Osteoblast (primary cell): ENCODE data around the gene IRF4. TPM values are rescaled to one million over a fixed set of nuclear protein-coding genes. Genes with fewer than 3 reads are reported as not detected.

Experiments
- DNase-seq: peaks from one replicate; pipeline ENCODE4 v3.0.0; 2011; ENCODE audit warnings: low spot score, mixed read lengths; ENCODE audit not compliant: insufficient read length; ENCODE audit errors: missing footprints
- H2AFZ ChIP-seq: 2 replicates; pipeline ENCODE4 v1.6.0; 2011; ENCODE audit warnings: mild to moderate bottlenecking, low read length
- H3K27ac ChIP-seq: 2 replicates; pipeline ENCODE4 v1.5.1; 2011; ENCODE audit warnings: mild to moderate bottlenecking, low read depth, low read length, moderate library complexity
- H3K27me3 ChIP-seq: 2 replicates; pipeline ENCODE4 v1.6.0; 2012; ENCODE audit warnings: mild to moderate bottlenecking, control low read depth, inconsistent platforms, low read length, moderate library complexity; ENCODE audit not compliant: insufficient read depth
- H3K36me3 ChIP-seq: 2 replicates; pipeline ENCODE4 v1.5.1; 2011; ENCODE audit warnings: mild to moderate bottlenecking, low read length, control low read depth, moderate library complexity; ENCODE audit not compliant: insufficient read depth
- H3K4me1 ChIP-seq: 2 replicates; pipeline ENCODE4 v1.5.1; 2011; ENCODE audit warnings: mild to moderate bottlenecking, low read length, control low read depth, moderate library complexity; ENCODE audit not compliant: insufficient read depth
- H3K4me2 ChIP-seq: 2 replicates; pipeline ENCODE4 v1.6.0; 2011; ENCODE audit warnings: mild to moderate bottlenecking, low read length; ENCODE audit not compliant: insufficient read depth
- H3K4me3 ChIP-seq: fragments of 200-600 bp; sonication (generic); 3 replicates; pipeline ENCODE4 v1.5.1; 2012; ENCODE audit warnings: mild to moderate bottlenecking, low read length, inconsistent platforms; ENCODE audit not compliant: insufficient read depth
- H3K79me2 ChIP-seq: 2 replicates; pipeline ENCODE4 v1.6.0; 2012; ENCODE audit warnings: mild to moderate bottlenecking, low read length, control low read depth, inconsistent platforms; ENCODE audit not compliant: insufficient read depth
- H3K9me3 ChIP-seq: 2 replicates; pipeline ENCODE4 v1.5.1; 2011; ENCODE audit warnings: low read depth, low read length, control low read depth
- H4K20me1 ChIP-seq: 2 replicates; pipeline ENCODE4 v1.6.0; 2012; ENCODE audit warnings: mild to moderate bottlenecking, low read length, control low read depth; ENCODE audit not compliant: insufficient read depth
- total RNA-seq: library from RNA; depleted of rRNA; stranded (reverse); fragments of >200 nt; gene quantifications from 2 replicates; pipeline ENCODE4 v1.2.3, GENCODE V29; 2012
- TF ChIP-seq, protein P1 (sequence below): IDR thresholded peaks from 2 replicates; pipeline ENCODE4 v1.5.1; 2011; ENCODE audit warnings: mild to moderate bottlenecking, low read depth, low read length, moderate library complexity; ENCODE audit errors: extremely low read depth

The IRF4 gene
- total RNA-seq, 1 donor = under 0.01 TPM

DNA sequence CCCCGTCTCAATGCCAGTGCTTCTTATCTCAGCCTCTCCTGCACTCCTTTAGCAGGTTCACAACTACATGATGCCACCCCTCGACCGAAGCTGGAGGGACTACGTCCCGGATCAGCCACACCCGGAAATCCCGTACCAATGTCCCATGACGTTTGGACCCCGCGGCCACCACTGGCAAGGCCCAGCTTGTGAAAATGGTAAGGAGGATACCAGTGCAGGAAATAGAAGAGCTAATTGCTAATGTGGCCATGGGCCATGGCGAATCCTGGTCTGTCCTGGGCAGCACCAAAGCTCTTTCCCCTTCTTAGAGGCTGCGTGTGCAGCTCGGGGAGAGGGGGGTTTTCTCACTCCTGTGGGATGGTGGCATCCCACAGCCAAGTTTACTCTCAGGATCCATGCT, 5.5 kb downstream of the IRF4 start:
- H3K27me3 ChIP-seq = peaks cover 60% of the 10 kb centered on the region

DNA sequence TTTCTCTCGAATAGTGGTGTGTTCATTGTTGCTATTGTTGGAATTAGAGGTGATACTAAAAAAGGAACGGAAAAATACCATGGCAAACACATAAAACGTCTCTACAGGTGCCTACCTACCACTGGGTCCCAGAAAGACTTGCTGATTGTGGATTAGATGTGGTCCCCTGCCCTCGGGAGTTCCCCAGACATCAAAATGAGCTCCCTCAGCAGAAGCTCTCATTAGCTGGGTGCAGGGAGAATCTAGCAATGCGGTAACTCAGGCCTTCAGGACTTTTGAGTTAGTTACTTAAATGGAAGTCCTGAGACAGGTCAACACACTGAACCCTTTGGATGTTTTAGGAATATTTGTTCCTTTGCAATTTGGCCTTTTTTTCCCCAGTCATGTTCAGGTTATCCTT, 6.1 kb downstream of the IRF4 start:
- H3K9me3 ChIP-seq = no peaks in the 10 kb centered on the region
- DNase-seq = peak; percentile 39
- H3K4me2 ChIP-seq = no peak overlapping the region
- H3K79me2 ChIP-seq = no peaks in the 10 kb centered on the region
- no peaks in the 10 kb centered on the region for H3K4me1 ChIP-seq
- TF ChIP-seq, protein P1, sequence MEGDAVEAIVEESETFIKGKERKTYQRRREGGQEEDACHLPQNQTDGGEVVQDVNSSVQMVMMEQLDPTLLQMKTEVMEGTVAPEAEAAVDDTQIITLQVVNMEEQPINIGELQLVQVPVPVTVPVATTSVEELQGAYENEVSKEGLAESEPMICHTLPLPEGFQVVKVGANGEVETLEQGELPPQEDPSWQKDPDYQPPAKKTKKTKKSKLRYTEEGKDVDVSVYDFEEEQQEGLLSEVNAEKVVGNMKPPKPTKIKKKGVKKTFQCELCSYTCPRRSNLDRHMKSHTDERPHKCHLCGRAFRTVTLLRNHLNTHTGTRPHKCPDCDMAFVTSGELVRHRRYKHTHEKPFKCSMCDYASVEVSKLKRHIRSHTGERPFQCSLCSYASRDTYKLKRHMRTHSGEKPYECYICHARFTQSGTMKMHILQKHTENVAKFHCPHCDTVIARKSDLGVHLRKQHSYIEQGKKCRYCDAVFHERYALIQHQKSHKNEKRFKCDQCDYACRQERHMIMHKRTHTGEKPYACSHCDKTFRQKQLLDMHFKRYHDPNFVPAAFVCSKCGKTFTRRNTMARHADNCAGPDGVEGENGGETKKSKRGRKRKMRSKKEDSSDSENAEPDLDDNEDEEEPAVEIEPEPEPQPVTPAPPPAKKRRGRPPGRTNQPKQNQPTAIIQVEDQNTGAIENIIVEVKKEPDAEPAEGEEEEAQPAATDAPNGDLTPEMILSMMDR = no peak
- no peaks in the 10 kb centered on the region for H3K36me3 ChIP-seq
- peaks cover 55% of the 10 kb centered on the region for H3K27me3 ChIP-seq
- no peak overlapping the region for H3K4me3 ChIP-seq
- H4K20me1 ChIP-seq = no peaks in the 10 kb centered on the region
- no peak overlapping the region for H3K27ac ChIP-seq
- H2AFZ ChIP-seq = no peak overlapping the region

More for the DNA sequence above, 5.5 kb downstream of the IRF4 start:
- no peak overlapping the region for H3K4me2 ChIP-seq
- no peak overlapping the region for H2AFZ ChIP-seq
- H3K79me2 ChIP-seq = no peaks in the 10 kb centered on the region
- H4K20me1 ChIP-seq = no peaks in the 10 kb centered on the region
- no peaks in the 10 kb centered on the region for H3K4me1 ChIP-seq
- H3K9me3 ChIP-seq = no peaks in the 10 kb centered on the region
- TF ChIP-seq, protein P1 = no peak
- H3K36me3 ChIP-seq = no peaks in the 10 kb centered on the region
- peak; percentile 54 for DNase-seq
- no peak overlapping the region for H3K4me3 ChIP-seq
- no peak overlapping the region for H3K27ac ChIP-seq

DNA sequence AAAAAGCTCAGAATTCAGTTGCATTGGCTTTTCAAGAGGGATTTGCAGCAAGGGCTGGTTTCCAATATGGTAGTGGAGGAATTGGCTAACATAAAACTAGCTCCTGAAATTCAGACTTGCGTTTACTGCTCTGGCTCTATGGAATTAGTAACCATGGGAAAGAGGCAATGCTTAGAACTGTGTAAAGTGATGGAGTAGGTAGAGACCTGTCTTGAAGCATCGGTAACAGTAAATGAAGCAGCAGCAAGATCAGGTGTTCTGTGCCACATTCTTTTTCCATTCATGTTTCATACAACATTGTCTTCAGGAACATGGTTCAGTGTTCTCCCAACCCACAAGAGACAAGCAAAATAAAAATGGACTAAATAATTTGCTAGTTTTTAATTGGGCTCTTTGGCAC, 6.5 kb downstream of the IRF4 start:
- H3K4me1 ChIP-seq = no peaks in the 10 kb centered on the region
- no peaks in the 10 kb centered on the region for H4K20me1 ChIP-seq
- peak; percentile 19 for DNase-seq

DNA sequence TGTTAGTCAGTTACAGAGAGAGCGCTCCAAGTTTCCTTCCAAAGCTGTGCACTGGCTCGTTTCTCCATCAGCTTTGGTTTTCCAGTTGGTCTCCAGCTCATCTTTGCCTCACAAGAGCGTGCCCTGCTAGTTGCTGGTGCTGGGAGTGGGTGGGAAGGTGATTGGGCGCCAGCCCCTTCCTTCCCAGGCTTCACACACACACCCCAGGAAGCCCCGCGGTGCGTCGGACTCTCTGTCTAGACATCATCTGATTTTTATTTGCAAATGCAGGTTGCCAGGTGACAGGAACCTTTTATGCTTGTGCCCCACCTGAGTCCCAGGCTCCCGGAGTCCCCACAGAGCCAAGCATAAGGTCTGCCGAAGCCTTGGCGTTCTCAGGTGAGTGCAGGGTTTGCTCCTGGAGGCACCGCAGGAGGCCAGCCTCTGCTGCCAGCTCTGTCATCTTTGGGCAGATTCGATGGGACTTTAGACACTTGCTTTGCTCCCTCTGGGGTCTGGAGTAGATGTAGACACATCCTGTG, 7.1 kb downstream of the IRF4 start:
- TF ChIP-seq, protein P1 = no peak
- H3K27me3 ChIP-seq = peaks cover 48% of the 10 kb centered on the region
- no peak overlapping the region for H3K4me3 ChIP-seq
- H3K4me1 ChIP-seq = no peaks in the 10 kb centered on the region
- H2AFZ ChIP-seq = no peak overlapping the region
- H3K27ac ChIP-seq = no peak overlapping the region
- peak; percentile 55 for DNase-seq
- no peaks in the 10 kb centered on the region for H3K79me2 ChIP-seq
- no peaks in the 10 kb centered on the region for H4K20me1 ChIP-seq
- H3K4me2 ChIP-seq = no peak overlapping the region
- no peaks in the 10 kb centered on the region for H3K9me3 ChIP-seq
- no peaks in the 10 kb centered on the region for H3K36me3 ChIP-seq

More for the DNA sequence above, 6.5 kb downstream of the IRF4 start:
- no peak overlapping the region for H3K27ac ChIP-seq
- H3K27me3 ChIP-seq = peaks cover 50% of the 10 kb centered on the region
- no peak overlapping the region for H3K4me2 ChIP-seq
- H3K79me2 ChIP-seq = no peaks in the 10 kb centered on the region
- no peak overlapping the region for H3K4me3 ChIP-seq
- H2AFZ ChIP-seq = no peak overlapping the region
- no peaks in the 10 kb centered on the region for H3K36me3 ChIP-seq
- TF ChIP-seq, protein P1 = no peak
- no peaks in the 10 kb centered on the region for H3K9me3 ChIP-seq
